ENCODE results near the gene DCBLD1. TPM values are rescaled to one million over a fixed set of nuclear protein-coding genes. Genes with fewer than 3 reads are reported as not detected.
A peak's percentile ranks its signal among the peaks of the same experiment; 100 is the strongest.

DCBLD1 gene
- total and polyA plus RNA-seq, 7 donors = 2.3 to 16.3 (median 6.8) TPM

- TF ChIP-seq POLR2AphosphoS5 (IDR thresholded peaks at IDR 0.05) = no peak
- no peak for TF ChIP-seq CTCF (IDR thresholded peaks at IDR 0.05)
- no peak for TF ChIP-seq EP300 (IDR thresholded peaks at IDR 0.05)
- no peak for TF ChIP-seq POLR2A (IDR thresholded peaks at IDR 0.05)
- H3K36me3 ChIP-seq = no peaks in the 10 kb centered on the region
- no peaks in the 10 kb centered on the region for H3K27me3 ChIP-seq
- no peaks in the 10 kb centered on the region for H3K9me3 ChIP-seq
- 79 to 80% methylated on average over 3 of the region's 3 CpGs for WGBS, 2 donors
- H3K4me3 ChIP-seq = no peak overlapping the region
- intact Hi-C loops (cut with DNase I) = no loop called here
- peak overlapping the region in 1 of 4 donors; percentile 24 for H3K27ac ChIP-seq
- DNase-seq = no peak
- no peaks in the 10 kb centered on the region for H3K4me1 ChIP-seq
Measured at GRCh38 chr6:117534974-117535373, 52.5 kb downstream of the DCBLD1 start.

GRCh38 chr6:117536317-117536716, 53.8 kb downstream of the DCBLD1 start:
- H3K4me1 ChIP-seq = no peaks in the 10 kb centered on the region
- H3K4me3 ChIP-seq = no peak overlapping the region
- H3K27me3 ChIP-seq = no peaks in the 10 kb centered on the region
- H3K36me3 ChIP-seq = peaks cover 0 to 3% (median 0%) of the 10 kb centered on the region in 4 donors
- WGBS, 2 donors = 90 to 97% methylated on average over 4 of the region's 4 CpGs
- H3K9me3 ChIP-seq = no peaks in the 10 kb centered on the region
- TF ChIP-seq CTCF (IDR thresholded peaks at IDR 0.05) (no peak), EP300 (IDR thresholded peaks at IDR 0.05) (no peak), POLR2AphosphoS5 (IDR thresholded peaks at IDR 0.05) (no peak), POLR2A (IDR thresholded peaks at IDR 0.05) (no peak)
- DNase-seq = no peak
- intact Hi-C loops (cut with DNase I) = no loop called here
- H3K27ac ChIP-seq = no peak overlapping the region

GRCh38 chr6:117538615-117539014, 56.1 kb downstream of the DCBLD1 start:
- no peak for DNase-seq
- Histone ChIP-seq H3K36me3 (peaks cover 0 to 3% (median 0%) of the 10 kb centered on the region in 4 donors), H3K27me3 (no peaks in the 10 kb centered on the region), H3K27ac (no peak overlapping the region), H3K4me1 (no peaks in the 10 kb centered on the region), H3K9me3 (no peaks in the 10 kb centered on the region), H3K4me3 (no peak overlapping the region)
- intact Hi-C loops (cut with DNase I) = no loop called here
- TF ChIP-seq POLR2AphosphoS5 (IDR thresholded peaks at IDR 0.05) (no peak), POLR2A (IDR thresholded peaks at IDR 0.05) (no peak), EP300 (IDR thresholded peaks at IDR 0.05) (no peak), CTCF (IDR thresholded peaks at IDR 0.05) (no peak)
- 76 to 89% methylated on average over 9 of the region's 9 CpGs for WGBS, 2 donors

- Histone ChIP-seq H3K4me3 (no peak overlapping the region), H3K4me1 (no peaks in the 10 kb centered on the region), H3K27me3 (no peaks in the 10 kb centered on the region), H3K27ac (no peak overlapping the region), H3K9me3 (no peaks in the 10 kb centered on the region), H3K36me3 (peaks cover 0 to 3% (median 0%) of the 10 kb centered on the region in 4 donors)
- no peak for DNase-seq
- intact Hi-C loops (cut with DNase I) = no loop called here
- TF ChIP-seq EP300 (IDR thresholded peaks at IDR 0.05) (no peak), CTCF (IDR thresholded peaks at IDR 0.05) (no peak), POLR2A (IDR thresholded peaks at IDR 0.05) (no peak), POLR2AphosphoS5 (IDR thresholded peaks at IDR 0.05) (no peak)
- 97% methylated on average over 8 of the region's 8 CpGs for WGBS, 2 donors
Measured at GRCh38 chr6:117540670-117541069, 58.2 kb downstream of the DCBLD1 start.

GRCh38 chr6:117542493-117542892, 60.0 kb downstream of the DCBLD1 start:
- intact Hi-C loops (cut with DNase I) = no loop called here
- peaks cover 0 to 3% (median 0%) of the 10 kb centered on the region in 4 donors for H3K36me3 ChIP-seq
- 92 to 95% methylated on average over 3 of the region's 3 CpGs for WGBS, 2 donors

More at GRCh38 chr6:117542493-117542892, 60.0 kb downstream of the DCBLD1 start:
- H3K4me1 ChIP-seq = peaks cover 0 to 1% (median 0%) of the 10 kb centered on the region in 4 donors
- DNase-seq = no peak
- H3K27me3 ChIP-seq = no peaks in the 10 kb centered on the region
- H3K27ac ChIP-seq = no peak overlapping the region
- no peak overlapping the region for H3K4me3 ChIP-seq
- H3K9me3 ChIP-seq = no peaks in the 10 kb centered on the region
- no peak for TF ChIP-seq CTCF (IDR thresholded peaks at IDR 0.05)
- no peak for TF ChIP-seq POLR2AphosphoS5 (IDR thresholded peaks at IDR 0.05)
- no peak for TF ChIP-seq EP300 (IDR thresholded peaks at IDR 0.05)
- TF ChIP-seq POLR2A (IDR thresholded peaks at IDR 0.05) = no peak
